Measurements from ENCODE around the gene TIMP2.

Gene TIMP2

DNA sequence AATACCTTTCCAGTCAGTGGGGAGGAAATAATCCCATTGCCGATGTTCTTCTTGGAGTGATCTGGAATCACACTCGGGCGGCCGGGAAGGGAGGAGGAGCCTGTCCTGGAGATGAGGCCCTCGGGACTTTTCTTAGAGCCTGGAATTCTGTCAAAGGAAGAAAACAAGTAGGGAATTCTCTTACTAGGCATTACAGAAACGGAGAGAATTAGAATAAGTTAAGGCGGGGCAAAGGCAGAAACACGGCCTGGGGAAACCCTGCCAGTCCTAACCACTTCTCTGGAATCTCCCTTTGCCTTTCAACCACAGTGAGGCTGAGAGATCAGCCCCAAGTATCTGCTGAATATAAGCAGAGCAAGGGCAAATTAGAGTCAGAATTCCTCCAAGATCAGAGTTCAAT is 112.3 kb downstream of the TIMP2 start:
- DNase-seq (ENCODE audit: low read depth): no peak

DNA sequence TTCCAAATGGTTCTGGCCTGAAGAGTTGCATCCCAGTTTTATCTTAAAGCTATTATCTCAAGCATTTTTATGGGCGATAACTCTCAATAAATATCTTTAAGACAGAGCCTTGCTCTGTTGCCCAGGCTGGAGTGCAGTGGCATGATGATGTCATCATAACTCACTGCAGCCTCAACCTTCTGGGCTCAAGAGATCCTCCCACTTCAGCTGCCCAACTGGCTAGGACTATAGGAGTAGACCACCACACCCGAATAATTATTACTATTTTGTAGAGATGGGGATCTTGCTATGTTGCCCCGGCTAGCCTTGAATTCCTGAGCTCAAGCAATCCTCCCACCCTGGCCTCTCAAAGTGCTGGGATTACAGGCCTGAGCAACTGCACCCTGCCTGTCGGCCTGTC is 117.0 kb downstream of the TIMP2 start:
- no peak for DNase-seq (ENCODE audit: low read depth)

DNA sequence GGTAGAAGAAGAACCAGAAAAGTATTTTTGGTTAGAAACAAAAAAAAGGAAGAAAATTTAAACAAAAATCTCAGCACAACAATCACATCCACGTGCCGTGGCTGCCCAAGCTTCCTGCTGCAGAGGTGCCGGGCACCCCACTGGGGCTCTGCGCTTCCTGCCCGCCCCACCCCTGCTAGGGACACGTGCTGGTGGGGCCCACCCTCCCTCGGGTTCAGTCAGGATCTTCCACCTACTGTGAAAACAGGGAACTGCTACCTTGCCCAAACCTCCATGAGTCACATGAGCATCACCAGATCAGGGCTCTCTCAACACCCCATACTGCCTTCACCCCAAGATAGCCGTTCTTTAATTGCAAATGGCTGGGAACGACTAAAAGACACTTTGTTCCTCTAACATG is 118.7 kb downstream of the TIMP2 start:
- DNase-seq (ENCODE audit: low read depth): no peak

DNA sequence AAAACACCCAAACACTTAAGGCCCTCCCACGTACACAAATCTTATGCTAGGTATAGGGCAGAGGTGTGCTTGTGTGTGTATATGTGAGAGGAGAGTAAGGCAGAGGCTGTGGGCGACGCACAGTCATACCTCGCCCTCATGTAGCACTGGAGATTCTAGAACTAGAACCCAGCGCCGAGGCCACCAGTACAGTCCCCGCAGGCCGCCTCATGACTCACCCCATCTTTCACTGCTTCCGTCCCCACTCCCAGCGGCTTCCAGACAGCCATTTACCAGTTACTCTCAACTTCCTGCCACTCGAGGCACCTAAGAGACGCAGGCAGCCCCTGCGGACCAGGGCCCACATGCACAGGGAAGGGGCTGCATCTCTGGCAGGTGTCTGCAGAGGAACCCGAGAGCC is 119.9 kb downstream of the TIMP2 start:
- no peak for DNase-seq (ENCODE audit: low read depth)

DNA sequence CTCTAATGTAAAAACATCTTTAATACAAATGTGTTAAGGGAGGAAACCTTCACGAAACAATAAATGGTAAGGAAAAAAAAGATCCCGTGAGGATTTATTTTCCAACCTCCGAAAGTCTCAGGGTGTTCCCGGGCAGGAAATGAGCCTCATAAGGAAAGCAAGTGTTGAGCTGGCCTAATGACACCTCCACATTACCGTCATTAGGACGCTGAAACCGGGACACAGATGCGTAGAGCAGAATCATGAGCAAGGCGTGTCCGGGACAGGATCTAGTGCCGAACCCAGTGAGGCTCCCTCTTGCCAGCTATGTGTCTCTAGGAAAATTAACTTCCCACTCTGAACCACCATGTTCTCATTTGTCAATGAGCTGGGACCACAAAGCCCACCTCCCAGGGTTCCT is 120.4 kb downstream of the TIMP2 start:
- DNase-seq (ENCODE audit: low read depth): no peak

DNA sequence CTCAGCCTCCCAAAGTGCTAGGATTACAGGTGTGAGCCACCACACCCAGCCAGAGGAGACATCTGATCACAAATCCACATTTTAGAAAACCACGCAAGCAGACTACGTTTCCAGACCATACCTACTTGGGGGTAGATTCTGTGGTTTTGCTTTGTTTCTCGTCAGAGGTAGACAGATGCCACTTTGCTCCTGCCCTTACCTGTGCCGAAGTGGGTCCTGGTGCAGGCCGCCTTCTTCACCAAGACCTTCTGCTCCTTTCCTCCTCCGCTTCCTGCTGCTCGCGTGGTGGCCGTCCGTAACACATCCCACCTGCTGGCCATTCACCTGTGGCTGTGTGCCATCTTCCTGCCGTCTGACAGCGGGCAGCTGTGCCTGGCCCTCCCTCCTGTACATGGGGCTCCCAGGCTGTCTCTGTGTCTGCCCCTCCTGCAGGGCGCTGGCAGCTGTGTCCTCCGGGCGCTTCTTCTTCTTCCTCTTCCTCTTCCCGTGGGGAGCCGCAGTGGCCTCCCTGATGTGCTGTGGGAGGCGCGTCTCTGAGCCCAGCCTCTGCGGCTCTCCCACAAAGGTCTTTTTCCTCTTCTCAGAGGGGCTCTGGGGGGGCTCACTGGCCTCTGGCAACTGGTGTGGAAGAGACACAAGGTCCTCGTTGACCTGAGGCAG is 121.9 kb downstream of the TIMP2 start:
- DNase-seq (ENCODE audit: low read depth): no peak

Measured in HS-27A (cell line).